Neural progenitor cell (in vitro differentiated cells): ENCODE measurements around the gene FRRS1L. TPM values are rescaled to one million over a fixed set of nuclear protein-coding genes. Genes with fewer than 3 reads are reported as not detected.

Experiments
- DNase-seq: peaks from one replicate; pipeline ENCODE4 v3.0.0-alpha.2; 2016; ENCODE audit warnings: low spot score
- H2AFZ ChIP-seq: fragments of 200-600 bp; sonication (generic); replicated peaks from 2 replicates; pipeline ENCODE4 v1.6.1; 2016; ENCODE audit warnings: antibody characterized with exemption
- H3F3A ChIP-seq: fragments of 200-600 bp; sonication (generic); 2 replicates; pipeline ENCODE4 v1.6.1; 2016; ENCODE audit warnings: antibody characterized with exemption, low read depth
- H3K27ac ChIP-seq: fragments of 200-600 bp; sonication (generic); 2 replicates; pipeline ENCODE4 v1.5.1; 2016; ENCODE audit warnings: mild to moderate bottlenecking
- H3K27me3 ChIP-seq: fragments of 200-600 bp; sonication (generic); 2 replicates; pipeline ENCODE4 v1.6.1; 2016; ENCODE audit warnings: mild to moderate bottlenecking, moderate library complexity
- H3K36me3 ChIP-seq: fragments of 200-600 bp; sonication (generic); 2 replicates; pipeline ENCODE4 v1.5.1; 2016
- H3K4me1 ChIP-seq: fragments of 200-600 bp; sonication (generic); 2 replicates; pipeline ENCODE4 v1.6.1; 2016; ENCODE audit warnings: mixed run types
- H3K4me2 ChIP-seq: fragments of 200-600 bp; sonication (generic); 2 replicates; pipeline ENCODE4 v1.6.1; 2016
- H3K4me3 ChIP-seq: fragments of 200-600 bp; sonication (generic); 2 replicates; pipeline ENCODE4 v1.5.1; 2016
- H3K79me2 ChIP-seq: fragments of 200-600 bp; sonication (generic); 2 replicates; pipeline ENCODE4 v1.6.1; 2016; ENCODE audit warnings: low read depth
- H3K9ac ChIP-seq: fragments of 200-600 bp; sonication (generic); 2 replicates; pipeline ENCODE4 v1.6.1; 2016
- H3K9me3 ChIP-seq: fragments of 200-600 bp; sonication (generic); 2 replicates; pipeline ENCODE4 v1.5.1; 2016; ENCODE audit warnings: low read depth
- H4K20me1 ChIP-seq: fragments of 200-600 bp; sonication (generic); 2 replicates; pipeline ENCODE4 v1.6.1; 2016; ENCODE audit warnings: low read depth
- H3K27ac Mint-ChIP-seq: 3 replicates; pipeline ENCODE4 v1.8.0; 2021; ENCODE audit warnings: mixed read lengths
- H3K27me3 Mint-ChIP-seq: 2 replicates; pipeline ENCODE4 v1.8.0; 2022; ENCODE audit warnings: low read depth, mild to moderate bottlenecking, inconsistent platforms, moderate library complexity, mixed read lengths; ENCODE audit not compliant: insufficient read depth
- H3K36me3 Mint-ChIP-seq: 3 replicates; pipeline ENCODE4 v1.8.0; 2021; ENCODE audit warnings: mixed read lengths
- H3K4me1 Mint-ChIP-seq: 3 replicates; pipeline ENCODE4 v1.8.0; 2021; ENCODE audit warnings: mixed read lengths
- H3K4me3 Mint-ChIP-seq: 3 replicates; pipeline ENCODE4 v1.8.0; 2021; ENCODE audit warnings: mild to moderate bottlenecking, moderate library complexity, mixed read lengths
- H3K9me3 Mint-ChIP-seq: 3 replicates; pipeline ENCODE4 v1.8.0; 2020; ENCODE audit warnings: mixed read lengths
- EZH2 ChIP-seq: fragments of 200-600 bp; sonication (generic); IDR thresholded peaks from 2 replicates; pipeline ENCODE4 v1.6.1; 2017; ENCODE audit warnings: antibody characterized with exemption, mild to moderate bottlenecking, moderate library complexity
- EZH2phosphoT487 ChIP-seq: fragments of 200-600 bp; sonication (generic); IDR thresholded peaks from 2 replicates; pipeline ENCODE4 v1.6.1; 2017; ENCODE audit warnings: antibody characterized with exemption
- total RNA-seq: library from RNA; depleted of rRNA; stranded (reverse); fragments of >200 nt; gene quantifications from 2 replicates; pipeline ENCODE4 v1.2.3, GENCODE V29; 2015; ENCODE audit warnings: low replicate concordance
- TF ChIP-seq, protein P1 (sequence below): fragments of 200-600 bp; sonication (generic); IDR thresholded peaks from 2 replicates; pipeline ENCODE4 v1.5.1; 2017; ENCODE audit warnings: antibody characterized with exemption, mild to moderate bottlenecking

FRRS1L gene
- total RNA-seq, 1 donor from 2014 or later = 13.3 TPM

DNA sequence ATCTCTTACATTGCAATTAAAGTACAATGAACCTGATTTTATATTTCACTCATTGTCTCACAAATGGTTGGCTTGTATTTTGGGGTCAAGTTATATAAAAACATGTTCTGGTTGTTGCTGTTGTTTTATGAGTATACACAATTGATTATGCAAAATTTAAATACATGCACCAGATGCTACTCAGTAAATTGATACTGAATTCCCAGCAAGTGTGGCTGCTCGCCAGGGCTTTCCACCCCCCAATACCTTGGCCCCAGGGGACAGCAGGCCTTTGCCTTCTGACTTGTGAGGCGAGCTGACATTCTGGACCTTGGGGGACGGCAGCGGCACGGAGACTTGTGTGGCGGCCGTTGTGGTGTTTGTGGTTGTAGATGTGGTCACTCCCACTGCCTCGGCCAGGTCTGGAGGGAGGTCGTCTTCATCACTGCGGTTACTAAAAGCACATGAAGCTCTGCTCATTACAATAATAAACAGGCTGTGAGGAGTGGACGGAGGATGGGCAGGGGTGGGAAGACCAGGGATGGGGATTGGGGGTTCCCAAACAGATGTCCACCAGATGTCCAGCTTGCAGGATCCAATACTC lies 27.0 kb upstream of the FRRS1L start:
- no peaks in the 10 kb centered on the region for H3F3A ChIP-seq
- peaks cover 2% of the 10 kb centered on the region for H3K27me3 Mint-ChIP-seq
- no peak for DNase-seq
- H3K27ac Mint-ChIP-seq = no peak overlapping the region
- H3K4me1 Mint-ChIP-seq = no peaks in the 10 kb centered on the region
- no peak overlapping the region for H3K9ac ChIP-seq
- H3K4me2 ChIP-seq = no peak overlapping the region
- H3K4me3 ChIP-seq = no peak overlapping the region
- no peak for TF ChIP-seq EZH2
- TF ChIP-seq, protein P1, sequence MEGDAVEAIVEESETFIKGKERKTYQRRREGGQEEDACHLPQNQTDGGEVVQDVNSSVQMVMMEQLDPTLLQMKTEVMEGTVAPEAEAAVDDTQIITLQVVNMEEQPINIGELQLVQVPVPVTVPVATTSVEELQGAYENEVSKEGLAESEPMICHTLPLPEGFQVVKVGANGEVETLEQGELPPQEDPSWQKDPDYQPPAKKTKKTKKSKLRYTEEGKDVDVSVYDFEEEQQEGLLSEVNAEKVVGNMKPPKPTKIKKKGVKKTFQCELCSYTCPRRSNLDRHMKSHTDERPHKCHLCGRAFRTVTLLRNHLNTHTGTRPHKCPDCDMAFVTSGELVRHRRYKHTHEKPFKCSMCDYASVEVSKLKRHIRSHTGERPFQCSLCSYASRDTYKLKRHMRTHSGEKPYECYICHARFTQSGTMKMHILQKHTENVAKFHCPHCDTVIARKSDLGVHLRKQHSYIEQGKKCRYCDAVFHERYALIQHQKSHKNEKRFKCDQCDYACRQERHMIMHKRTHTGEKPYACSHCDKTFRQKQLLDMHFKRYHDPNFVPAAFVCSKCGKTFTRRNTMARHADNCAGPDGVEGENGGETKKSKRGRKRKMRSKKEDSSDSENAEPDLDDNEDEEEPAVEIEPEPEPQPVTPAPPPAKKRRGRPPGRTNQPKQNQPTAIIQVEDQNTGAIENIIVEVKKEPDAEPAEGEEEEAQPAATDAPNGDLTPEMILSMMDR = no peak
- no peak for TF ChIP-seq EZH2phosphoT487
- no peak overlapping the region for H2AFZ ChIP-seq
- H3K4me3 Mint-ChIP-seq = no peak overlapping the region
- H4K20me1 ChIP-seq = no peaks in the 10 kb centered on the region
- peaks cover 7% of the 10 kb centered on the region for H3K27me3 ChIP-seq
- no peaks in the 10 kb centered on the region for H3K9me3 ChIP-seq
- no peaks in the 10 kb centered on the region for H3K36me3 Mint-ChIP-seq
- no peak overlapping the region for H3K27ac ChIP-seq
- H3K79me2 ChIP-seq = no peaks in the 10 kb centered on the region
- H3K36me3 ChIP-seq = no peaks in the 10 kb centered on the region
- H3K9me3 Mint-ChIP-seq = no peaks in the 10 kb centered on the region
- H3K4me1 ChIP-seq = no peaks in the 10 kb centered on the region

DNA sequence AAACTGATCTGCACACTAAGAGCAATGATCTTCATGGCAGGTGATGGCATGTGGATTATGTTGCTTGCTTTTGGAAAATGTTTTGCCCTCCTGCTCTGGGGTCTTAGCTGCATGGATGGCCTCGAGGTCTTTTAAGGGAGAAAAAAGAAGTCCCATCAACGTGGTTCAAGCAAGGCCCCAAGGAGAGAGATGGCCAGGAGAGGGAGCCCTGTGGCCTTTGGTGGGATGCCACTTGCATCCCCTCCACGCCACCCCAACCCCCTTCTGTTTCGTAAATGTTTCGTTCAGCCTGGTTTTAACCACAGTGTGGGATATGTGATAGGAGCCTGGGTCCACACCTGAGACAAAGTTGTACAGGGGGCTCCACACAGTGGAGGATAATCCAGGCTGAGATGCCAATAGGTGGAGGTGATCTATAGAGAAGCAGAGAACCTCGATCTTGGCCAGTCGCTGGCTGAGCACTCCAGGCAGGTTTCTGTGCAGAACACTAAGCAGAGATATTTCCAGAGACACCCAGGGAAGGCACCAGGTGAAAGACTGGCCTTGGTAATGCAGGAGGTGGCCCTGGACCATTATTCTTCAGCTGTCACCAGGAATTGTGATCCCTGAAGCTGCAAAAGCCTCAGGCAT lies 25.8 kb upstream of the FRRS1L start:
- Mint-ChIP-seq H3K4me1 (no peaks in the 10 kb centered on the region), H3K36me3 (no peaks in the 10 kb centered on the region), H3K27me3 (peaks cover 2% of the 10 kb centered on the region), H3K4me3 (no peak overlapping the region), H3K9me3 (no peaks in the 10 kb centered on the region), H3K27ac (no peak overlapping the region)
- no peak for TF ChIP-seq EZH2
- TF ChIP-seq, protein P1 = peak; percentile 73
- no peak for TF ChIP-seq EZH2phosphoT487
- Histone ChIP-seq H2AFZ (peak overlapping the region; percentile 50), H3K4me1 (no peaks in the 10 kb centered on the region), H3K4me3 (no peak overlapping the region), H3K27ac (no peak overlapping the region), H3K79me2 (no peaks in the 10 kb centered on the region), H4K20me1 (no peaks in the 10 kb centered on the region), H3K36me3 (no peaks in the 10 kb centered on the region), H3K9ac (no peak overlapping the region), H3F3A (no peaks in the 10 kb centered on the region), H3K4me2 (no peak overlapping the region), H3K9me3 (no peaks in the 10 kb centered on the region), H3K27me3 (peaks cover 7% of the 10 kb centered on the region)
- peak; percentile 73 for DNase-seq

DNA sequence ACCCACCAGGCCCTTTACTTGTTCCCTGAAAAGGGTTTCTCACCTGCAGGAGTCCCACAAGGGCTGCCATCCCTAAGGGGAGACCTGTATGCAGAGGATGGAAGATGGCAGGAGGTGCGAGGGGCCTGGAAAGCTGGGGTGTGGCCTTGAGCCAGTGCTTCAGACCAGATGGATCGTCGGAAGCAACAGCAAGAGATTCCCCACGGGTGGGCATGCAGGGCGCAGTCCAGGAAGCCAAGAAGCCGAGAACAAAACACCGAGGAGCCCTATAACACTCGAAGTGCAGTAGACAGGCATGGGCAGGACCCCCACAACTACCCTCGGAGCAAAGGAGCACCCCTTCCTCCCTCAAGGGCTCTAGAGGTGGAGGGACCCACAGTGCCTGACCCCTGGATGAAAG lies 24.7 kb upstream of the FRRS1L start:
- no peaks in the 10 kb centered on the region for H3K4me1 ChIP-seq
- Mint-ChIP-seq H3K36me3 (no peaks in the 10 kb centered on the region), H3K27me3 (peaks cover 2% of the 10 kb centered on the region), H3K27ac (no peak overlapping the region), H3K4me3 (no peak overlapping the region), H3K9me3 (no peaks in the 10 kb centered on the region), H3K4me1 (no peaks in the 10 kb centered on the region)
- no peaks in the 10 kb centered on the region for H3F3A ChIP-seq
- no peak overlapping the region for H3K27ac ChIP-seq
- H2AFZ ChIP-seq = no peak overlapping the region
- H3K27me3 ChIP-seq = peaks cover 7% of the 10 kb centered on the region
- H3K79me2 ChIP-seq = no peaks in the 10 kb centered on the region
- no peak overlapping the region for H3K9ac ChIP-seq
- TF ChIP-seq EZH2 (no peak), EZH2phosphoT487 (no peak)
- TF ChIP-seq, protein P1 = no peak
- H3K4me2 ChIP-seq = no peak overlapping the region
- DNase-seq = no peak
- no peaks in the 10 kb centered on the region for H4K20me1 ChIP-seq
- no peak overlapping the region for H3K4me3 ChIP-seq
- no peaks in the 10 kb centered on the region for H3K36me3 ChIP-seq
- no peaks in the 10 kb centered on the region for H3K9me3 ChIP-seq
